Esophagus muscularis mucosa (tissue), 4 donors: ENCODE measurements around the gene AGT. TPM values are rescaled to one million over a fixed set of nuclear protein-coding genes. Genes with fewer than 3 reads are reported as not detected.

ENCODE experiments used
- DNase-seq: peaks from one replicate; pipeline ENCODE4 v3.0.0-alpha.2; 2017; ENCODE audit errors: extremely low spot score
- H3K27ac ChIP-seq, 4 donors: fragments of 200-600 bp; sonication (generic); replicated peaks in 1 of 4; 1 replicate in 3 of 4; 2 replicates in 1 of 4; pipeline ENCODE4 v1.5.1; 2016 to 2019; ENCODE audit warnings: mild to moderate bottlenecking in 1 of 4
- H3K27me3 ChIP-seq, 4 donors: fragments of 200-600 bp; sonication (generic); one replicate each; pipeline versions ENCODE4 v1.5.1 to v1.6.0; 2016 to 2019
- H3K36me3 ChIP-seq, 4 donors: fragments of 200-600 bp; sonication (generic); one replicate each; pipeline ENCODE4 v1.5.1; 2016 to 2019
- H3K4me1 ChIP-seq, 4 donors: fragments of 200-600 bp; sonication (generic); one replicate each; pipeline ENCODE4 v1.5.1; 2016 to 2019
- H3K4me3 ChIP-seq, 4 donors: fragments of 200-600 bp; sonication (generic); 1 replicate in 2 of 4; 2 replicates in 2 of 4; pipeline ENCODE4 v1.5.1; 2016 to 2019; ENCODE audit warnings: mild to moderate bottlenecking in 4 of 4, moderate library complexity in 1 of 4
- H3K9me3 ChIP-seq, 4 donors: fragments of 200-600 bp; sonication (generic); 1 replicate in 3 of 4; 2 replicates in 1 of 4; pipeline ENCODE4 v1.5.1; 2016 to 2019
- EP300 ChIP-seq: sonication (generic); formaldehyde crosslinking; IDR thresholded peaks from one replicate; pipeline ENCODE4 v1.6.1; 2017; ENCODE audit warnings: antibody characterized with exemption
- POLR2A ChIP-seq: fragments of 450-650 bp; IDR thresholded peaks from one replicate; pipeline ENCODE4 v1.6.1; 2017; ENCODE audit warnings: antibody characterized with exemption, moderate library complexity, mild to moderate bottlenecking, low read depth
- POLR2AphosphoS5 ChIP-seq, 2 donors: sonication (generic); formaldehyde crosslinking; IDR thresholded peaks; one replicate each; pipeline ENCODE4 v1.6.1; 2017; ENCODE audit warnings: antibody characterized with exemption in 2 of 2
- WGBS: methylation state at CpG from one replicate; pipeline ENCODE4 v1.1.5; 2018; 5-methylcytosine and 5-hydroxymethylcytosine counted together
- intact Hi-C: fragments of 100-400 bp; cut with DNase I; formaldehyde crosslinking; loops from one replicate; pipeline ENCODE4 v1.15.1; 2023
- total RNA-seq, 4 donors: library from RNA; depleted of rRNA; stranded (reverse); fragments of >200 nt; gene quantifications; one replicate each; pipeline versions ENCODE4 v1.1.0 to v1.2.1, GENCODE V29; 2016
- TF ChIP-seq, protein P1 (sequence below), 3 experiments: fragments of 200-600 bp in 2 of 3; fragments of 450-650 bp in 1 of 3; sonication (generic) in 2 of 3; IDR thresholded peaks; one replicate each; pipeline ENCODE4 v1.5.1; 2017 to 2019; ENCODE audit warnings: antibody characterized with exemption in 3 of 3, mild to moderate bottlenecking in 2 of 3, moderate library complexity in 1 of 3

The AGT gene
- total RNA-seq, 4 donors from 2014 or later, result 3.7 to 15.3 (median 12.3) TPM

DNA sequence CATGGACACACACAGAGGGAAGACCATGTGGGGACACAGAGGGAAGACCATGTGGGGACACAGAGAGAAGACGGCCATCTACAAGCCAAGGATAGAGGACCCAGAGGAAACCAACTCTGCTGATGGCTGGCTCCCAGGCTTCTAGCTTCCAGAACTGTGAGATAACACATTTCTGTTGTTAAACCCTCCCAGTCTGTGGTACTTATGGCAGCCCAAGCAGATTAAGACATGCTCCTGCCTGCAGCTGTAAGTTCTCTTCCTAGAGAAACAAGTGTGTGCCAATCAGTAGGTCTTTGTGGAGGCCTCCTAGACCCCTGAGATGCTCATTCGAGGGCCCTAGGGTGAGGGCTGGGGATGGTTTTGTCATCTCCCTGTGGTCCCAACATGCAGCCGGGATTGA, 2.7 kb downstream of the AGT start:
- WGBS, result 87% methylated on average over 2 of the region's 3 CpGs
- DNase-seq, result no peak
- intact Hi-C loops, result no loop called here
- H3K4me1 ChIP-seq, result peaks cover 7 to 19% (median 17%) of the 10 kb centered on the region in 4 donors
- H3K27me3 ChIP-seq, result no peaks in the 10 kb centered on the region
- TF ChIP-seq, protein P1, sequence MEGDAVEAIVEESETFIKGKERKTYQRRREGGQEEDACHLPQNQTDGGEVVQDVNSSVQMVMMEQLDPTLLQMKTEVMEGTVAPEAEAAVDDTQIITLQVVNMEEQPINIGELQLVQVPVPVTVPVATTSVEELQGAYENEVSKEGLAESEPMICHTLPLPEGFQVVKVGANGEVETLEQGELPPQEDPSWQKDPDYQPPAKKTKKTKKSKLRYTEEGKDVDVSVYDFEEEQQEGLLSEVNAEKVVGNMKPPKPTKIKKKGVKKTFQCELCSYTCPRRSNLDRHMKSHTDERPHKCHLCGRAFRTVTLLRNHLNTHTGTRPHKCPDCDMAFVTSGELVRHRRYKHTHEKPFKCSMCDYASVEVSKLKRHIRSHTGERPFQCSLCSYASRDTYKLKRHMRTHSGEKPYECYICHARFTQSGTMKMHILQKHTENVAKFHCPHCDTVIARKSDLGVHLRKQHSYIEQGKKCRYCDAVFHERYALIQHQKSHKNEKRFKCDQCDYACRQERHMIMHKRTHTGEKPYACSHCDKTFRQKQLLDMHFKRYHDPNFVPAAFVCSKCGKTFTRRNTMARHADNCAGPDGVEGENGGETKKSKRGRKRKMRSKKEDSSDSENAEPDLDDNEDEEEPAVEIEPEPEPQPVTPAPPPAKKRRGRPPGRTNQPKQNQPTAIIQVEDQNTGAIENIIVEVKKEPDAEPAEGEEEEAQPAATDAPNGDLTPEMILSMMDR (IDR thresholded peaks at IDR 0.05), result no peak
- TF ChIP-seq EP300, result no peak
- no peak for TF ChIP-seq POLR2AphosphoS5 (IDR thresholded peaks at IDR 0.05)
- TF ChIP-seq POLR2A, result no peak
- H3K4me3 ChIP-seq, result no peak overlapping the region
- H3K9me3 ChIP-seq, result no peaks in the 10 kb centered on the region
- peaks cover 0 to 8% (median 0%) of the 10 kb centered on the region in 4 donors for H3K36me3 ChIP-seq
- H3K27ac ChIP-seq, result no peak overlapping the region

DNA sequence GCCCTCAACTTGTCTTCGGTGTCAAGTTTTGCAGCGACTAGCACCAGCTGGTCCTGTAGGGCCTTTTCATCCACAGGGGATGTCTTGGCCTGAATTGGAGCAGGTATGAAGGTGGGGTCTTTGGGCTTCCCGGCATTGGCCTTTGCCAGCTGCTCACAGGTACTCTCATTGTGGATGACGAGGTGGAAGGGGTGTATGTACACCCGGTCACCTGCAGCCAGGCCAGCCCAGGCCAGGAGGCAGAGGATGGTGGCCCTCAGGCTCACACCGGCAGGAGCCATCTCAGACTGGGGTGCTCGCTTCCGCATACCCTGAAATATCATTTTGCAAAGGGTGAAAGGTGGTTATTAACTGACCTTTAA, 3.4 kb downstream of the AGT start:
- no peak for TF ChIP-seq POLR2AphosphoS5 (IDR thresholded peaks at IDR 0.05)
- TF ChIP-seq, protein P1 (IDR thresholded peaks at IDR 0.05), result no peak
- no peak for TF ChIP-seq POLR2A
- no peak for TF ChIP-seq EP300
- Histone ChIP-seq H3K27me3 (no peaks in the 10 kb centered on the region), H3K27ac (no peak overlapping the region), H3K36me3 (peaks cover 0 to 13% (median 0%) of the 10 kb centered on the region in 4 donors), H3K4me1 (peaks cover 7 to 19% (median 17%) of the 10 kb centered on the region in 4 donors), H3K9me3 (no peaks in the 10 kb centered on the region), H3K4me3 (no peak overlapping the region)
- 97% methylated on average over 5 of the region's 8 CpGs for WGBS
- DNase-seq, result no peak
- intact Hi-C loops, result no loop called here

DNA sequence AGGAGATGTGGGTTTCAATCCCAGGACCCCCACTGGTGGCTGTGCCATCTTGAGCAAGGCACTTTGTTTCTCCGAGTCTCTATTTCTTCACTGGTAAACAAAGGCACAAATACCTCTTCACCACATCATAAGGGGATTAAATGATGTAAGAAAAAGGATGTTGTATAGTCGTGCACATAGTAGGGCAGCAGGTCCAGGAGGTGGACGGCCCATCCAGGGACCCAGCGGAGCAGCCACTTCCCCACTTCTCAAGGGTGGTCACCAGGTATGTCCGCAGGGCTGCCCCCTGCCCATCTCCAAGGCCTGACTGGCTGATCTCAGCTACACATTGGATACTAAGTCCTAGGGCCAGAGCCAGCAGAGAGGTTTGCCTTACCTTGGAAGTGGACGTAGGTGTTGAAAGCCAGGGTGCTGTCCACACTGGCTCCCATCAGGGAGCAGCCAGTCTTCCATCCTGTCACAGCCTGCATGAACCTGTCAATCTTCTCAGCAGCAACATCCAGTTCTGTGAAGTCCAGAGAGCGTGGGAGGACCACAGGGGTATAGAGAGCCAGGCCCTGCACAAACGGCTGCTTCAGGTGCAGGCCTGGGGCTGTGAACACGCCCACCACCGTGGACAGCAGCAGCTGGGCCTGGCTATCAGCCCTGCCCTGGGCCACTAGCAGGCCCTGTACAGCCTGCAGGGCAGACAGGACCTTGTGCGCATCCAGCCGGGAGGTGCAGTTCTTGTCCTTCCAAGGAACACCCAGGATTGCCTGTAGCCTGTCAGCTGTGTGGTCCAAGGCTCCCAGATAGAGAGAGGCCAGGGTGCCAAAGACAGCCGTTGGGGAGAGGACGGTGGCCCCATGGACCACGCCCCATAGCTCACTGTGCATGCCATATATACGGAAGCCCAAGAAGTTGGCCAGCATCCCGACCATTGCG, 4.0 kb downstream of the AGT start:
- no peak overlapping the region for H3K4me3 ChIP-seq
- H3K36me3 ChIP-seq, result peaks cover 0 to 18% (median 0%) of the 10 kb centered on the region in 4 donors
- H3K9me3 ChIP-seq, result no peaks in the 10 kb centered on the region
- H3K27ac ChIP-seq, result no peak overlapping the region
- H3K4me1 ChIP-seq, result peaks cover 7 to 18% (median 17%) of the 10 kb centered on the region in 4 donors
- intact Hi-C loops, result no loop called here
- no peak for TF ChIP-seq POLR2A
- no peak for TF ChIP-seq EP300
- TF ChIP-seq POLR2AphosphoS5 (IDR thresholded peaks at IDR 0.05), result no peak
- TF ChIP-seq, protein P1 (IDR thresholded peaks at IDR 0.05), result no peak
- H3K27me3 ChIP-seq, result no peaks in the 10 kb centered on the region
- no peak for DNase-seq
- 91% methylated on average over 11 of the region's 18 CpGs for WGBS

DNA sequence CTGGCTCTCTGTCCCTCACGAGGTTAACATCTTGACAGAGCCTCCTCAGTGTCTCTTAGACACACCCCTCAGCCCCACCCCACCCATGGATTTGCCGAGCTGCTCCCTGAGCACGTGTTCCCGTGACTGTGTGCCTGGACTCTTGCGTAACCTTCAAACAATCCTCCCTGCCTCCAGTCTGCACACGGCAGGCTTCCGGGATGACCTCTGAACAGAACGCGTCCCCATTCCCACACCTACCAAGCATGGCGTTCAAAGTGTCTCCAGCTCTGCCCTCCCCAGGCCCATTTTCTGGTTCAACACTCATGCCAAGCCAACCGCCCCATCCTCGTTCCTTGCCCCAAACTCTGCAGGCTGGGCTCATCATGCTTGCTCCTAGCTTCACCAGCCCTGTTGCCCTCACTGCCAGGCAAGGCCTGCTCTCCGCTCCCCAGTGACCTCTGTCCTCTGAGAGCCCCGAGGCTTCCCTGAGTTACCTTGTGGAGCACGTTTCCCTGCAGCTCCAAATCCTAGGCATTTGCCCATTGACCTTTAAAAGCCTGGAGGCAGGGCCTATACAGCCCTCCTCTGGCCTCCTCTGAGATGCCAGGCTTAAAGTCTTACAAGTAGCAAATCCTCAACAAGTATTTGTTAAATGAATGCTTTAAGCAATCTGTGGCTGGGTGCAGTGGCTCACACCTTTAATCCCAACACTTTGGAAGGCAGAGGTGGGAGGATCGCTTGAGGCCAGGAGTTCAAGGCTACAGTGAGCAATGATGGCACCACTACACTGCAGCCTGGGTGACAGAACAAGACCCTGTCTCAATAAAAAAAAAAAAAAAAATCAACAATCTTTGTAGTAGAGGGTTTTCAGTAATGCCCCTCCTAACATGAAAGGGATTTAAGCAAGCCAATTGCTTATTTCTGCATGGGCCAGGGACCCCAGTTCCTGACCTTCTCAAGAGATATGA, 5.0 kb downstream of the AGT start:
- Histone ChIP-seq H3K27me3 (no peaks in the 10 kb centered on the region), H3K4me3 (no peak overlapping the region), H3K27ac (no peak overlapping the region), H3K36me3 (peaks cover 0 to 22% (median 0%) of the 10 kb centered on the region in 4 donors), H3K4me1 (peaks cover 0 to 9% (median 8%) of the 10 kb centered on the region in 4 donors), H3K9me3 (no peaks in the 10 kb centered on the region)
- TF ChIP-seq, protein P1 (IDR thresholded peaks at IDR 0.05), result no peak
- TF ChIP-seq POLR2AphosphoS5 (IDR thresholded peaks at IDR 0.05) (no peak), POLR2A (no peak), EP300 (no peak)
- no peak for DNase-seq
- 81% methylated on average over 16 of the region's 16 CpGs for WGBS
- intact Hi-C loops, result no loop called here
